ENCODE measurements around the gene PDGFA. TPM values are rescaled to one million over a fixed set of nuclear protein-coding genes. Genes with fewer than 3 reads are reported as not detected.

PDGFA gene
- total RNA-seq, 4 donors from 2014 or later = 5.1 to 13.5 (median 8.5) TPM

DNA sequence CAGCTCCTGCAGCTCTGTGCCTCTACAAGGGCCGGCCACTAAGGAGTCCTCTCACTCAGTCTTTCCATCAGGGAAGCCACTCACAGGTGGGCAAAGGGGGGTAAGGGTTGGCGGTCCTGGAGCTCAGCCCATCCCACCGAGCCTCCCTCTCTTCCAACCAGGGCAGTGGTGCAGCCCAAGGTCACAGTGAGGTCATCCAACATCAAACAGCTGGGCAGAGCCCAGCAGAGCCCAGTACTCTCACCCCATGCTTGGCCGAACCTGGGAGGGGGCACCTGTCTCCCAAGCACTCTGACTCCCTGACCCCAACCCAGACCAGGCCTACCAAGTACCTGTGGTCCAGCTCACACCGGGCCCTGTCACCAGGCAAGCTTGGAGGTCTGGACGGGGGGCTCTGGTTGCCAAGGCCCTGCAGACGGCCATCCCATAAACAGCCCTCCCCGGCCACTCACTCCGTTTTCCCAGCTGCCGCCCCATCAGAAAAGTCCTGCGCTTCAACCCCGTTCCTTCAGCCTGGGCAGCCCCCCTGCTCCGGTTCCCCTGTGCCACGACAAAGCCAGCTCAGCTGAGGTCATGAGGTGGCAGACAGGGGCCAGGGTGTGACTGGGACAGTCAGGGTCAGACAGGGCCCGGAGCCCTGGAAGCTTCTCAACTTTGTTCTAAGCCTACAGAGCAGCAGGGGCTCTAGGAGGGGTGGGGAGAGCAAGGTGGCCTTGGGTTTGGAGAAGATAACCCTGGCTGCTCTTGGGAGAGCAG is 27.5 kb downstream of the PDGFA start:
- no peak overlapping the region for H3K4me3 ChIP-seq
- H3K27ac ChIP-seq = no peak overlapping the region
- H3K27me3 ChIP-seq = peaks cover 0 to 4% (median 0%) of the 10 kb centered on the region in 4 donors
- peaks cover 3 to 41% (median 8%) of the 10 kb centered on the region in 3 donors for H3K4me1 ChIP-seq
- WGBS, 2 donors = 20 to 100% methylated on average over 1 of the region's 15 CpGs
- intact Hi-C loops (cut with DNase I) = no loop called here
- no peak for DNase-seq
- H3K36me3 ChIP-seq = no peaks in the 10 kb centered on the region
- no peak for TF ChIP-seq POLR2A (IDR thresholded peaks at IDR 0.05)
- TF ChIP-seq, protein P1, sequence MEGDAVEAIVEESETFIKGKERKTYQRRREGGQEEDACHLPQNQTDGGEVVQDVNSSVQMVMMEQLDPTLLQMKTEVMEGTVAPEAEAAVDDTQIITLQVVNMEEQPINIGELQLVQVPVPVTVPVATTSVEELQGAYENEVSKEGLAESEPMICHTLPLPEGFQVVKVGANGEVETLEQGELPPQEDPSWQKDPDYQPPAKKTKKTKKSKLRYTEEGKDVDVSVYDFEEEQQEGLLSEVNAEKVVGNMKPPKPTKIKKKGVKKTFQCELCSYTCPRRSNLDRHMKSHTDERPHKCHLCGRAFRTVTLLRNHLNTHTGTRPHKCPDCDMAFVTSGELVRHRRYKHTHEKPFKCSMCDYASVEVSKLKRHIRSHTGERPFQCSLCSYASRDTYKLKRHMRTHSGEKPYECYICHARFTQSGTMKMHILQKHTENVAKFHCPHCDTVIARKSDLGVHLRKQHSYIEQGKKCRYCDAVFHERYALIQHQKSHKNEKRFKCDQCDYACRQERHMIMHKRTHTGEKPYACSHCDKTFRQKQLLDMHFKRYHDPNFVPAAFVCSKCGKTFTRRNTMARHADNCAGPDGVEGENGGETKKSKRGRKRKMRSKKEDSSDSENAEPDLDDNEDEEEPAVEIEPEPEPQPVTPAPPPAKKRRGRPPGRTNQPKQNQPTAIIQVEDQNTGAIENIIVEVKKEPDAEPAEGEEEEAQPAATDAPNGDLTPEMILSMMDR (IDR thresholded peaks at IDR 0.05) = no peak
- H3K9me3 ChIP-seq = no peaks in the 10 kb centered on the region

DNA sequence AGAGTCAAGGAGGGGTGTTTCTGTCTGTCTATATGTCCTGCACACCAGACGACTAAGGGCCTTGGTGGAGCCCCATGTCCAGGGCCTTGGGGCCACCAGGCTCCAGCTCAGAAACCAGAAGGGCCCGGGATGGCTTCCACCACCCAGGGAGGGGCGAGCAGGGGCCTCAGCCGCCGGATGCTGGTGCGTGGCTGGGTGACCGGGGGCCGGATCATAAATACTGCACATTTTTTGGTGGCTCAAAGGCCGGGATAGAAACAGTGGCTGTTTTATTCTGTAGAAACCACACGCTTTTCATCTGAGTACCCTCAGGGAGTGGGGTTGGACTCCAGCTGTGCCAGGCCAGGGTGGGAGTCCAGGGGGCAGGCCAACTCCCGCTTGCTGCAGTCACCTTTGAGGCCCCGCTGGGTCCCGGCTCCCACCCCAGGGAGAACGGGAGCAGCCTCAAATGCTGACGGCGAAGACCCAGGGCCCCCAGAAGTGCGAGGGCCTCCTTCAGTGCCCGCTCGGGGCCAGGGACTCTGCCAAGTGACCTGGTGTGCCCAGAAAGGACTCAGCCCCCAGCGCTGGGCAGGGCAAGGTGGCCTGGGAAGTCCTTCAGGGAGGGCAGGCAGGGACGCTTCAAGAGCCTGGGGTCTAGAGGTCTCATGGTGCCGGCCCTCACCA is 28.2 kb downstream of the PDGFA start:
- DNase-seq = no peak
- TF ChIP-seq POLR2A (IDR thresholded peaks at IDR 0.05) = no peak
- TF ChIP-seq, protein P1 (IDR thresholded peaks at IDR 0.05) = no peak
- WGBS, 2 donors = 73 to 74% methylated on average over 13 to 16 of the region's 22 CpGs

DNA sequence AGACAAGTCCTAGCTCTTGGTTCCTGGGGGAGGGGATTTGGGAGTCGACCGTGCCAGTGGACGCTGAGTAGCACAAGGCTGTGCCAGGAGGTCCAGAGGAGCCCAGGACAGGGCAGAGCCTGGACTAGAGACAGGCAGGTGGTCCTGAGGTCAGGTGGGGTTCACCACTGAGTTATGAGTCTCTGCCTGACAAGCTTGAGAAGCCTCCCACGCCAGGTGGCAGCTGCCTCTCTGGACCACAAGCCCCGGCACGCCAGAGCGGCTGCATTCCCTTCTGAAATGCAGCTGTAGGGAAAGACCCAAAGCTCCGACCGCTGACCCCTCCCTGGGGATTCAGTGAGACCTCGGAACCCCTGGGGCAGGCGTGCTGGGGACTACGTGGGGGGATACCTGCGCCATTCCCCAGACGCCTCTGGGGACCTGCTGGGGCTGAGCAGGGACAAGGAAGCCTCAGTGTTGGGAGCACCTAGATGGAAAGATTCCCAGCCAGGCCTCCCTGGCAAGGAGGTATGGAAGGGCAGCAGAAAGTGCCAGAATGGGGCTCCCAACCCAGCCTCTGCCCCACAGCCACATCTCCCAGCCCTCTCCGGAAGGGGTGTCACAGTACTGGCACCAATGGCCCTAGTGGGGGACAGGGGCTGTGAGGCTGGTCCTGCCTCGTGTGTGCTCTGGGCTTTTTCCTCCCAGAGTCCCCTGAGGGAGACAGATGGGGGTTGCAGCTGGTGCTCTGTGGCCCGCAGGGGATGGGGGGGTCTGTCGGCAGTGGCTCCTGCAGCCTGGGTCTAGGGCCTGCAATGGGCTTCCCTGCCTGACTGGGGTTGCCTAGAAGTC is 29.0 kb downstream of the PDGFA start:
- intact Hi-C loops (cut with DNase I) = no loop called here
- H3K4me1 ChIP-seq = peaks cover under 1 to 31% (median 10%) of the 10 kb centered on the region in 3 donors
- 40 to 56% methylated on average over 7 to 10 of the region's 18 CpGs for whole genome bisulfite sequencing, 2 donors
- DNase-seq = no peak
- H3K27ac ChIP-seq = no peak overlapping the region
- TF ChIP-seq, protein P1 (IDR thresholded peaks at IDR 0.05) = no peak
- no peak for TF ChIP-seq POLR2A (IDR thresholded peaks at IDR 0.05)
- H3K36me3 ChIP-seq = no peaks in the 10 kb centered on the region
- no peak overlapping the region for H3K4me3 ChIP-seq
- no peaks in the 10 kb centered on the region for H3K9me3 ChIP-seq
- peaks cover 0 to 4% (median 0%) of the 10 kb centered on the region in 4 donors for H3K27me3 ChIP-seq

More for the DNA sequence above, 28.2 kb downstream of the PDGFA start:
- Histone ChIP-seq H3K9me3 (no peaks in the 10 kb centered on the region), H3K4me3 (no peak overlapping the region), H3K4me1 (peaks cover 3 to 34% (median 8%) of the 10 kb centered on the region in 3 donors), H3K27me3 (peaks cover 0 to 4% (median 0%) of the 10 kb centered on the region in 4 donors), H3K36me3 (no peaks in the 10 kb centered on the region), H3K27ac (no peak overlapping the region)
- intact Hi-C loops (cut with DNase I) = no loop called here

DNA sequence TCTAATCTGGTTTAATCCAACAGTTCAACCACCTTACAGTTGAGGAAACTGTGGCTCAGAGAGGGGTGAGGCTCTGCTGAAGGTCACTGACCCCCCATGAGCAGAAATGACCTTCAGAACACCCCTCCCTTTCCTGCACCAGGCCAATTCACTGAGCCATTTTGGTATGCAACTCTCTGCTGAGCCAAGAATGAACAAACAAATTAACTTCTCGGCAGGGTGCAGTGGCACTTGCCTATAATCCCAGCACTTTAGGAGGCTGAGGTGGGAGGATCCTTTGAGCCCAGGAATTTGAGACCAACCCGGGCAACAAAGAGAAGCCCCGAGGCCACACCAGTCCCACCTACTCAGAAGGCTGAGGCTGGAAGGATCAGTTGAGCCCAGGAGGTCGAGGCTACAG is 29.8 kb downstream of the PDGFA start:
- DNase-seq = no peak
- H3K4me3 ChIP-seq = no peak overlapping the region
- WGBS, 2 donors = 30 to 58% methylated on average over 3 to 4 of the region's 4 CpGs
- intact Hi-C loops (cut with DNase I) = no loop called here
- no peak overlapping the region for H3K27ac ChIP-seq
- H3K36me3 ChIP-seq = no peaks in the 10 kb centered on the region
- peaks cover 3 to 38% (median 15%) of the 10 kb centered on the region in 3 donors for H3K4me1 ChIP-seq
- H3K9me3 ChIP-seq = no peaks in the 10 kb centered on the region
- H3K27me3 ChIP-seq = peaks cover 0 to 11% (median 0%) of the 10 kb centered on the region in 4 donors
- TF ChIP-seq POLR2A (IDR thresholded peaks at IDR 0.05) = no peak
- TF ChIP-seq, protein P1 (IDR thresholded peaks at IDR 0.05) = no peak

Measured in esophagus squamous epithelium (tissue), 5 donors.